ENCODE data around the gene MS4A7.

GRCh38 chr11:60428517-60428916, 50.2 kb downstream of the MS4A7 start:
- no peak for TF ChIP-seq POLR2A (IDR thresholded peaks at IDR 0.05; ENCODE audit: borderline replicate concordance, extremely low read depth, insufficient read depth, insufficient read length)
- TF ChIP-seq CBX3 (IDR thresholded peaks at IDR 0.05; ENCODE audit: low read depth), result no peak
- TF ChIP-seq, protein P1, sequence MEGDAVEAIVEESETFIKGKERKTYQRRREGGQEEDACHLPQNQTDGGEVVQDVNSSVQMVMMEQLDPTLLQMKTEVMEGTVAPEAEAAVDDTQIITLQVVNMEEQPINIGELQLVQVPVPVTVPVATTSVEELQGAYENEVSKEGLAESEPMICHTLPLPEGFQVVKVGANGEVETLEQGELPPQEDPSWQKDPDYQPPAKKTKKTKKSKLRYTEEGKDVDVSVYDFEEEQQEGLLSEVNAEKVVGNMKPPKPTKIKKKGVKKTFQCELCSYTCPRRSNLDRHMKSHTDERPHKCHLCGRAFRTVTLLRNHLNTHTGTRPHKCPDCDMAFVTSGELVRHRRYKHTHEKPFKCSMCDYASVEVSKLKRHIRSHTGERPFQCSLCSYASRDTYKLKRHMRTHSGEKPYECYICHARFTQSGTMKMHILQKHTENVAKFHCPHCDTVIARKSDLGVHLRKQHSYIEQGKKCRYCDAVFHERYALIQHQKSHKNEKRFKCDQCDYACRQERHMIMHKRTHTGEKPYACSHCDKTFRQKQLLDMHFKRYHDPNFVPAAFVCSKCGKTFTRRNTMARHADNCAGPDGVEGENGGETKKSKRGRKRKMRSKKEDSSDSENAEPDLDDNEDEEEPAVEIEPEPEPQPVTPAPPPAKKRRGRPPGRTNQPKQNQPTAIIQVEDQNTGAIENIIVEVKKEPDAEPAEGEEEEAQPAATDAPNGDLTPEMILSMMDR (IDR thresholded peaks at IDR 0.05 in 2 of 3, conservative IDR thresholded peaks at IDR 0.05 in 1 of 3; ENCODE audit: borderline replicate concordance in 1 of 3, insufficient read depth in 1 of 3, low read depth in 2 of 3, low read length in 2 of 3), result no peak
- TF ChIP-seq, protein P2, sequence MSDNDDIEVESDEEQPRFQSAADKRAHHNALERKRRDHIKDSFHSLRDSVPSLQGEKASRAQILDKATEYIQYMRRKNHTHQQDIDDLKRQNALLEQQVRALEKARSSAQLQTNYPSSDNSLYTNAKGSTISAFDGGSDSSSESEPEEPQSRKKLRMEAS (IDR thresholded peaks at IDR 0.05), result no peak
- TF ChIP-seq CEBPB (IDR thresholded peaks at IDR 0.05; ENCODE audit: low read depth), result no peak
- TF ChIP-seq TCF7L2 (IDR thresholded peaks at IDR 0.05; ENCODE audit: borderline replicate concordance, extremely low read depth, insufficient read depth, insufficient read length), result no peak
- TF ChIP-seq JUND (IDR thresholded peaks at IDR 0.05), result no peak
- TF ChIP-seq EZH2phosphoT487 (IDR thresholded peaks at IDR 0.05; ENCODE audit: borderline replicate concordance), result no peak
- TF ChIP-seq POLR2AphosphoS5 (IDR thresholded peaks at IDR 0.05; ENCODE audit: low read depth, low read length), result no peak
- TF ChIP-seq ELF1 (IDR thresholded peaks at IDR 0.05; ENCODE audit: borderline replicate concordance, low read depth), result no peak
- no peak for TF ChIP-seq SP1 (IDR thresholded peaks at IDR 0.05; ENCODE audit: low read depth)

Data from HCT116 (cell line).